ENCODE measurements around the gene ZCCHC9.

DNA sequence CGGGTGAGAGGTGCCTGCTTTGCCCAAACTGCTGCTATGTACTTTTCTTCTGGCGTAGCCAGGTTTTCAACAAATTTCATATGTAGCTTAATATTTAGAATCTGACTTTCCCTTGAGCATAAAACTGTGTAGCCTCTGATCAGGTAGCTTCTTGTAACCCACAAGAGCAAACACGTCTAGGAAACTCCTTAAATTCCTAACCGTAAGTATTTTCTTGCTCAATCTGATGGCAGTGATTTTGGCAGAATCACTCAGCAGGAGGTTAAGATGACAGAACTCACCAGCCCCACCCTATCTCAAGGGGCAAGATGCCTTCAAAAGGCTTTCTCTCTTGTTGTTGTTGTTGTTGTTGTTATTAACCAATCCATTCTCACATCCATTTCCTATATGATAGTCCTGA, 47.5 kb upstream of the ZCCHC9 start:
- no peak for TF ChIP-seq CTCF (IDR thresholded peaks at IDR 0.05)
- TF ChIP-seq POLR2A (IDR thresholded peaks at IDR 0.05) = no peak
- no peak for TF ChIP-seq EP300 (IDR thresholded peaks at IDR 0.05)
- no peak for TF ChIP-seq POLR2AphosphoS5 (IDR thresholded peaks at IDR 0.05)

Measured in sigmoid colon (tissue), 4 donors.